H1 (cell line): ENCODE results near the gene KCNH1. TPM values are rescaled to one million over a fixed set of nuclear protein-coding genes. Genes with fewer than 3 reads are reported as not detected.

ENCODE experiments used
- CHD7 ChIP-seq: fragments of 300-600 bp; sonication (generic); IDR thresholded peaks from 2 replicates; pipeline ENCODE4 v1.7.1; 2012; ENCODE audit warnings: low read length, moderate library complexity, mild to moderate bottlenecking, inconsistent platforms; ENCODE audit not compliant: insufficient replicate concordance
- SRF ChIP-seq: IDR thresholded peaks from 2 replicates; pipeline ENCODE4 v1.6.1; 2011; ENCODE audit warnings: mild to moderate bottlenecking, low read depth, low read length, moderate library complexity
- polyA plus RNA-seq, 7 experiments: library from polyadenylated mRNA; depleted of rRNA in 3 of 7; stranded (reverse) in 5 of 7; unstranded in 2 of 7; fragments of >200 nt in 5 of 7; fragments of 200-250 nt in 2 of 7; gene quantifications; 1 replicate in 5 of 7; 2 replicates in 1 of 7; 4 replicates in 1 of 7; pipeline versions ENCODE4 v1.2.1 to v1.2.3, GENCODE V29; 2011 to 2013; ENCODE audit warnings: missing spikeins in 2 of 7, mixed read lengths in 2 of 7
- total RNA-seq: library from RNA; stranded (reverse); fragmentation: NEBNext Ultra II Directional; extraction: Animal tissue kit (Norgen Biotek cat#: 25700); gene quantifications from 2 replicates; pipeline ENCODE4 v1.2.1, GENCODE V29; 2021

KCNH1 gene
- total and polyA plus RNA-seq, 2 of the 8 experiments (the other 6 are each of a cell fraction or from before 2014, with no cell fraction given) = 0.27 to 0.34 TPM

- TF ChIP-seq CHD7 (no peak), SRF (no peak)
- TF ChIP-seq, all 59 proteins: peak for 0
Measured at GRCh38 chr1:210900079-210900478, 233.9 kb downstream of the KCNH1 start (continued).
